ENCODE measurements around the gene CACNA1B. TPM values are rescaled to one million over a fixed set of nuclear protein-coding genes. Genes with fewer than 3 reads are reported as not detected.

The CACNA1B gene
- total and polyA plus RNA-seq, 2 of the 4 experiments (the other 2 are of a cell fraction) = 0.02 TPM; not detected in 1

GRCh38 chr9:137829260-137829996 lies 48.2 kb upstream of the CACNA1B start:
- no peak for DNase-seq
- ATAC-seq (ENCODE audit: low read depth) = no peak
- H2BK120ac ChIP-seq (ENCODE audit: low read depth, low read length) = no peak overlapping the region
- H2AK5ac ChIP-seq (ENCODE audit: low read depth, low read length) = no peak overlapping the region
- dilution Hi-C loops (cut with HindIII; ENCODE audit: low sequenced_read_pairs, unreplicated experiment) = no loop called here
- H2BK20ac ChIP-seq (ENCODE audit: low read depth, low read length) = no peak overlapping the region
- no peak overlapping the region for H2AFZ ChIP-seq (replicated peaks; ENCODE audit: low read length, poor library complexity)
- H3K56ac ChIP-seq (ENCODE audit: extremely low read depth, insufficient read depth, low read length) = no peak overlapping the region
- peaks cover 3% of the 10 kb centered on the region; the same call in 1 of the 2 replicates for H3K9me3 ChIP-seq (ENCODE audit: control insufficient read depth, insufficient read depth, low read length)
- ChIA-PET POLR2A (ENCODE audit: unreplicated experiment) (no interaction called here), CTCF (no interaction called here)
- WGBS, 2 experiments (ENCODE audit: extremely low coverage in 2 of 2, insufficient read length in 1 of 2) = 83% methylated on average over 1 of the region's 14 CpGs; no CpG with 5 or more reads in 1 of the 2 experiments
- H3K4me3 ChIP-seq (ENCODE audit: insufficient read depth, low read depth, low read length) = no peak overlapping the region
- no peak overlapping the region for H4K5ac ChIP-seq (ENCODE audit: low read depth, low read length)
- no peak overlapping the region for H3K4ac ChIP-seq (ENCODE audit: low read depth, low read length)
- H2BK15ac ChIP-seq (ENCODE audit: low read depth, low read length) = no peak overlapping the region
- no peaks in the 10 kb centered on the region for H3K27me3 ChIP-seq (ENCODE audit: control insufficient read depth, insufficient read depth, low read length)
- peaks cover 46% of the 10 kb centered on the region for H3K36me3 ChIP-seq (ENCODE audit: control insufficient read depth, insufficient read depth, low read length)
- H4K20me1 ChIP-seq (ENCODE audit: insufficient read depth, low read length) = peaks cover 18% of the 10 kb centered on the region; the same call in 1 of the 2 replicates
- H3K27ac ChIP-seq (ENCODE audit: insufficient read depth, low read length) = no peak overlapping the region
- TF ChIP-seq CEBPB (IDR thresholded peaks at IDR 0.05; ENCODE audit: low read depth, low read length) (no peak), RCOR1 (IDR thresholded peaks at IDR 0.05; ENCODE audit: insufficient replicate concordance, low read length) (no peak), MAFK (IDR thresholded peaks at IDR 0.05; ENCODE audit: low read depth, low read length) (peak; percentile 57), MAZ (IDR thresholded peaks at IDR 0.05; ENCODE audit: borderline replicate concordance, low read depth, low read length) (no peak), CTCF (conservative IDR thresholded peaks at IDR 0.05; ENCODE audit: low read depth, low read length) (no peak), SMC3 (IDR thresholded peaks at IDR 0.05; ENCODE audit: low read depth, low read length) (no peak), POLR2A (IDR thresholded peaks at IDR 0.05; ENCODE audit: low read depth, low read length) (no peak), ELK1 (IDR thresholded peaks at IDR 0.05; ENCODE audit: borderline replicate concordance, low read depth, low read length) (no peak)
- no peak overlapping the region for H4K8ac ChIP-seq (ENCODE audit: low read depth in 2 of 2, low read length in 2 of 2)
- H3K9ac ChIP-seq (ENCODE audit: low read depth, low read length) = no peak overlapping the region
- peaks cover 10 to 16% of the 10 kb centered on the region in 2 experiments; a peak in 3 of 4 replicates for H3K79me1 ChIP-seq (ENCODE audit: low read depth in 1 of 2, low read length in 2 of 2)
- H3K9me1 ChIP-seq (ENCODE audit: insufficient read depth, low read length) = no peaks in the 10 kb centered on the region; the same call in 1 of the 2 replicates
- no peak overlapping the region for H3K14ac ChIP-seq (replicated peaks; ENCODE audit: low read depth, low read length)
- in situ Hi-C loops (cut with MboI; ENCODE audit: low sequenced_read_pairs) = no loop called here
- no peak overlapping the region for H3K18ac ChIP-seq (ENCODE audit: low read depth, low read length)
- H3K4me1 ChIP-seq (ENCODE audit: control insufficient read depth, insufficient read depth, low read length) = no peaks in the 10 kb centered on the region; the same call in 1 of the 2 replicates
- intact Hi-C loops (cut with micrococcal nuclease) = no loop called here
- H2AK9ac ChIP-seq (replicated peaks; ENCODE audit: low read depth, low read length, poor library complexity) = peak overlapping the region; percentile 45
- H2BK5ac ChIP-seq (ENCODE audit: low read depth, low read length, poor library complexity, severe bottlenecking) = no peak overlapping the region
- no TSS peak for BruUV-seq (replicated peaks)
- H4K91ac ChIP-seq (ENCODE audit: insufficient read depth, low read depth, low read length) = no peak overlapping the region
- H3K4me2 ChIP-seq (ENCODE audit: low read depth, low read length) = no peak overlapping the region
- no peak overlapping the region for H3K23ac ChIP-seq (ENCODE audit: low read depth, low read length)

Measured in IMR-90 (cell line).